ENCODE results near the gene TMEM184B. TPM values are rescaled to one million over a fixed set of nuclear protein-coding genes. Genes with fewer than 3 reads are reported as not detected.

The TMEM184B gene
- total and polyA plus RNA-seq, 2 donors (not counting 1 experiment from before 2014, with no cell fraction given) = 9.9 to 24.7 TPM

GRCh38 chr22:38203090-38203810, 69.6 kb downstream of the TMEM184B start:
- ChIA-PET POLR2A (interaction anchor here (0.7 kb wide), 1 partner anchor 9 kb away, joined by 8 read pairs; no protein-coding TSS in a partner anchor), CTCF (interaction anchor here (1.0 to 1.8 kb wide), 5 partner anchors 8 to 89 kb away, joined by 3 to 5 read pairs (median 3); no protein-coding TSS in a partner anchor)
- Mint-ChIP-seq H3K4me3 (peak overlapping the region; percentile 90), H3K4me1 (peaks cover 44% of the 10 kb centered on the region), H3K27me3 (no peaks in the 10 kb centered on the region), H3K27ac (peak overlapping the region; percentile 79), H3K9me3 (ENCODE audit: insufficient read depth) (no peaks in the 10 kb centered on the region)
- H3K9ac ChIP-seq (ENCODE audit: low read length) = peak overlapping the region; percentile 83
- TF ChIP-seq, protein P1, sequence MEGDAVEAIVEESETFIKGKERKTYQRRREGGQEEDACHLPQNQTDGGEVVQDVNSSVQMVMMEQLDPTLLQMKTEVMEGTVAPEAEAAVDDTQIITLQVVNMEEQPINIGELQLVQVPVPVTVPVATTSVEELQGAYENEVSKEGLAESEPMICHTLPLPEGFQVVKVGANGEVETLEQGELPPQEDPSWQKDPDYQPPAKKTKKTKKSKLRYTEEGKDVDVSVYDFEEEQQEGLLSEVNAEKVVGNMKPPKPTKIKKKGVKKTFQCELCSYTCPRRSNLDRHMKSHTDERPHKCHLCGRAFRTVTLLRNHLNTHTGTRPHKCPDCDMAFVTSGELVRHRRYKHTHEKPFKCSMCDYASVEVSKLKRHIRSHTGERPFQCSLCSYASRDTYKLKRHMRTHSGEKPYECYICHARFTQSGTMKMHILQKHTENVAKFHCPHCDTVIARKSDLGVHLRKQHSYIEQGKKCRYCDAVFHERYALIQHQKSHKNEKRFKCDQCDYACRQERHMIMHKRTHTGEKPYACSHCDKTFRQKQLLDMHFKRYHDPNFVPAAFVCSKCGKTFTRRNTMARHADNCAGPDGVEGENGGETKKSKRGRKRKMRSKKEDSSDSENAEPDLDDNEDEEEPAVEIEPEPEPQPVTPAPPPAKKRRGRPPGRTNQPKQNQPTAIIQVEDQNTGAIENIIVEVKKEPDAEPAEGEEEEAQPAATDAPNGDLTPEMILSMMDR (IDR thresholded peaks at IDR 0.05) = no peak
- no peak for TF ChIP-seq EZH2 (IDR thresholded peaks at IDR 0.05; ENCODE audit: borderline replicate concordance, insufficient read depth, low read depth, low read length, poor library complexity, severe bottlenecking)
- peaks cover 25 to 33% of the 10 kb centered on the region in 2 donors for H3K4me1 ChIP-seq (ENCODE audit: control insufficient read depth in 2 of 2, insufficient read depth in 2 of 2, low read length in 2 of 2)
- no peaks in the 10 kb centered on the region for H3K79me2 ChIP-seq (ENCODE audit: control insufficient read depth, insufficient read depth, low read length)
- no peaks in the 10 kb centered on the region for H3K9me3 ChIP-seq (ENCODE audit: control extremely low read depth in 1 of 3, control insufficient read depth in 2 of 3, insufficient read depth in 1 of 3, low read length in 2 of 3)
- H3K27ac ChIP-seq (ENCODE audit: low read length in 2 of 2) = peak overlapping the region in 1 of 2 donors; percentile 52
- peak overlapping the region; percentile 49 to 78 (median 67) for H3K4me3 ChIP-seq (ENCODE audit: control extremely low read depth in 1 of 5, extremely low read depth in 1 of 5, insufficient read depth in 1 of 5, low read depth in 2 of 5, low read length in 4 of 5)
- no peaks in the 10 kb centered on the region for H3K27me3 ChIP-seq (replicated peaks in 1 of 4; ENCODE audit: control extremely low read depth in 1 of 4, control insufficient read depth in 3 of 4, insufficient read depth in 4 of 4, low read length in 3 of 4)
- H4K20me1 ChIP-seq (ENCODE audit: control insufficient read depth, insufficient read depth, low read length, poor library complexity, severe bottlenecking) = peaks cover 3% of the 10 kb centered on the region
- intact Hi-C loops (cut with micrococcal nuclease) = loop anchor here (2.0 to 5.0 kb wide), 4 partner anchors 41 to 114 kb away; partner anchors contain the start of genes BAIAP2L2, CSNK1E and TMEM184B
- DNase-seq (peak; percentile 62), ATAC-seq (ENCODE audit: low read depth) (no peak)
- no peaks in the 10 kb centered on the region for H3K36me3 ChIP-seq (replicated peaks in 1 of 2; ENCODE audit: control extremely low read depth in 1 of 2, control insufficient read depth in 1 of 2, extremely low read depth in 1 of 2, insufficient read depth in 2 of 2, low read length in 1 of 2)
- 5% methylated on average over 13 of the region's 19 CpGs for WGBS (ENCODE audit: insufficient coverage)
- peak overlapping the region; percentile 93 for H3K4me2 ChIP-seq (replicated peaks; ENCODE audit: low read depth, low read length, poor library complexity, severe bottlenecking)
- H2AFZ ChIP-seq (ENCODE audit: insufficient read depth, low read depth, low read length, poor library complexity, severe bottlenecking) = peak overlapping the region; percentile 73
